ENCODE results near the gene DMRTC1B.
"Not testable (repeated sequence)": the region's sequence is repeated elsewhere in the genome, so short reads cannot be mapped to it uniquely, and the experiment has no call there.

- TF ChIP-seq POLR2AphosphoS5 (IDR thresholded peaks at IDR 0.05; ENCODE audit: borderline replicate concordance, low read depth, low read length); EZH2 (IDR thresholded peaks at IDR 0.05): not testable (repeated sequence)
Observed at GRCh38 chrX:72782560-72782959, 5.9 kb downstream of the DMRTC1B start, which contains the start of gene FAM236B.
